ENCODE measurements around the gene RAP1A.

- TF ChIP-seq CTCF (IDR thresholded peaks at IDR 0.05): no peak
- no peak for TF ChIP-seq POLR2A (IDR thresholded peaks at IDR 0.05)
Measured at GRCh38 chr1:111751906-111752575, 132.5 kb downstream of the RAP1A start.

Data from testis (tissue), 2 donors.